Epithelial cell of proximal tubule (primary cell): ENCODE results near the gene ZMYND12. TPM values are rescaled to one million over a fixed set of nuclear protein-coding genes. Genes with fewer than 3 reads are reported as not detected.

Experiments
- DNase-seq: peaks from one replicate; pipeline ENCODE4 v3.0.0-alpha.2; 2011; ENCODE audit warnings: low read depth
- H3K4me3 ChIP-seq: 2 replicates; pipeline ENCODE4 v1.5.1; 2011; ENCODE audit warnings: low read depth, mild to moderate bottlenecking, low read length
- CTCF ChIP-seq: conservative IDR thresholded peaks from 2 replicates; pipeline ENCODE4 v1.5.1; 2012; ENCODE audit warnings: low read depth, mild to moderate bottlenecking, low read length
- total RNA-seq: library from RNA; depleted of rRNA; stranded (reverse); fragments of >200 nt; gene quantifications from 2 replicates; pipeline ENCODE4 v1.2.3, GENCODE V29; 2015

ZMYND12 gene
- total RNA-seq, 1 donor from 2014 or later, result 0.35 TPM

GRCh38 chr1:42462828-42463763, 7.3 kb upstream of the ZMYND12 start, which contains the start of gene CCDC30:
Gene CCDC30, plus strand, starts transcription at chr1:42463286. Its CDS starts 17,266 bp downstream, at chr1:42480552.
- TF ChIP-seq CTCF, result no peak
- peak within 1 kb of the TSS; percentile 70 for H3K4me3 ChIP-seq
- DNase-seq, result peak; percentile 88

DNA sequence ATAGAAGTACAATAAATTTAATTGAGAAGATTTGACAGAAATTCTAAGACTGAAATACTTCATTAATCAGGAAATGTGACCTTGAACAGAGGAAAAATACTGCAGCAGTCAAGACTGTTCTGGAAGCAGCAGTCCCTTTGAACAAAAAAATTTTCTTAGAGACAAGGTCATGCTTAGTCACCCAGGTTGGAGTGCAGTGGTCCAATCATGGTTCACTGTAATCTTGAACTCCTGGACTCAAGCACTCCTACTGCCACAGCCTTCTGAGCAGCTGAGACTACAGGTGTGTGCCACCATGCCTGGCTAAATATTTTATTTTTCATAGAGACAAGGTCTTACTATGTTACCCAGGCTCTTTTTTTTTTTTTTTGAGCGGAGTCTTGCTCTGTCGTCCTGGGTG, 5.4 kb upstream of the ZMYND12 start:
- TF ChIP-seq CTCF, result no peak
- no peak for DNase-seq
- H3K4me3 ChIP-seq, result no peak overlapping the region

GRCh38 chr1:42456754-42457089, 900 bp upstream of the ZMYND12 start:
- peak overlapping the region; percentile 81 for H3K4me3 ChIP-seq
- no peak for DNase-seq
- no peak for TF ChIP-seq CTCF

DNA sequence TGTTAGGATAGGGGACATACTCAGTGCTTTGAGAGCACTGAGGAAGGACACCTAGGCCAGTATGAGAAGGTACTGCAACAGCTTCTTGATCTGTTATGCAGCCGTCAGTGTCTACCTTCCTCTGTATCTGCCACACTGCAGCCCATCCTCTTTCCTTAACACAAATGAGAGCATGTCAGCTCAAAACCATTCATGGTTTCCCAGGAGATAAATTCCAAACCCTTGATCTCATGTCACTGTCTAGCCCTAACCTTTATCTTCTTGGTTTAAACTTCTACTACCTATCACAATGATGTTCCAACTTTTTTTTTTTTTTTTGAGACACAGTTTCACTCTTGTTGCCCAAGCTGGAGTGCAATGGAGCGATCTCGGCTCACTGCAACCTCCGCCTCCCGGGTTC, 1.4 kb downstream of the ZMYND12 start:
- TF ChIP-seq CTCF, result no peak
- DNase-seq, result peak; percentile 88
- no peak overlapping the region for H3K4me3 ChIP-seq

DNA sequence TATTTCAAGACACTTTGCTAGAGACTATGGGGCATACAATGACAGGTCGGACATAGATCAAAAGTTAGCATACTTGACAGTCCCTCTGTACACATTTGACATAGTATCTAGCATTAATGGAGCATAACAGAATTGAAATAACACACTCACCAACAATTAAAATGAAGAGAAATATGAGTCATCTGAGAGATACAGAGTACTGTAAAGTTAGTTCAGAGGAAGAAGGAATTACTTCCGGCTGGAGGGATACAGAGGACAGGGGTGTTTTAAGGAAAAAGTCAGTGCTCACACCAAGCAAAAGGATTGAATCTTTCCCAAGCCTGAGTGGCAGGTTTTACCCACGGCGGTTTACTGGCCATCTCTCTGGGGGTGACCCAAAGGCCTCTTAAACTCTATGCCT, 2.4 kb downstream of the ZMYND12 start:
- no peak for DNase-seq

DNA sequence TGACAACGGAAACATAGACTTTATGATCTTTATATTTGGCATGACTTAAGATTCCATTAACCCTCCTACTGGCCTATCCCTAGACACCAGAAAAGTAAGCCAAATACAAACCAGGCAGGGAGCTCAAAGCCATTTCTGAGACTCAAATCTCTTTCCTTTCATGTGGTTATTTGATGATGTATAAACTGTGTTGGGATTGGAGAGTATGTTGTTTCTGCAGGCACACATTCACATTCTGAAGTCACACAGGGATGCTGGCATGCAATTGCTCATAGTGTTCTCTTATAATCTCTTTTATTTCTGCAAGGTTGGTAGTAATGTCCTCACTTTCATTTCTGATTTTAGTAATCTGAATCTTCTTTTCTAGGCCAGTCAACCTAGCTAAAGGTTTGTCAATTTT, 5.8 kb downstream of the ZMYND12 start:
- H3K4me3 ChIP-seq, result no peak overlapping the region
- DNase-seq, result no peak
- no peak for TF ChIP-seq CTCF

More for the DNA sequence above, 2.4 kb downstream of the ZMYND12 start:
- TF ChIP-seq CTCF, result no peak
- H3K4me3 ChIP-seq, result no peak overlapping the region

GRCh38 chr1:42449256-42449655, 6.6 kb downstream of the ZMYND12 start:
- no peak for TF ChIP-seq CTCF
- no peak for DNase-seq
- H3K4me3 ChIP-seq, result no peak overlapping the region
